ENCODE data around the gene RNASE8.

DNA sequence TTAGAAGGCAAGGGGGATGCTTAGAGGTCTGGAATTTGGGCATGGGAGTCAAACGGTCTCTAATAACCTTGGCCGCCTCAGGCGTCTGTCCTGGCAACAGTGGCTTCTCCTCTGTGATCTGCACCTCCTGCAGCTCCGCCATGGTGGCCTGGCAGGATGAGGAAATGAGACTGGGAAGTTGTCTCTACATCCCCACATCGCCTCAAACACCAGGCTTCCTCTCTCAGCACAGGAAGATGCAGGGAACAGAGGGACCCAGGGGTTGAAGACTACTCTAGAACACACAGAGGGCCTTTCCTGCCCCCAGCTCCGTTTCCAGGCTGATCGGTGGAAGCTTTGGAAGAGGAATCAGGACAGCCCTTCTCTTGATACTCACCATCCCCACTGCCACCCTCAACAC lies 34.4 kb upstream of the RNASE8 start:
- TF ChIP-seq, protein P1, sequence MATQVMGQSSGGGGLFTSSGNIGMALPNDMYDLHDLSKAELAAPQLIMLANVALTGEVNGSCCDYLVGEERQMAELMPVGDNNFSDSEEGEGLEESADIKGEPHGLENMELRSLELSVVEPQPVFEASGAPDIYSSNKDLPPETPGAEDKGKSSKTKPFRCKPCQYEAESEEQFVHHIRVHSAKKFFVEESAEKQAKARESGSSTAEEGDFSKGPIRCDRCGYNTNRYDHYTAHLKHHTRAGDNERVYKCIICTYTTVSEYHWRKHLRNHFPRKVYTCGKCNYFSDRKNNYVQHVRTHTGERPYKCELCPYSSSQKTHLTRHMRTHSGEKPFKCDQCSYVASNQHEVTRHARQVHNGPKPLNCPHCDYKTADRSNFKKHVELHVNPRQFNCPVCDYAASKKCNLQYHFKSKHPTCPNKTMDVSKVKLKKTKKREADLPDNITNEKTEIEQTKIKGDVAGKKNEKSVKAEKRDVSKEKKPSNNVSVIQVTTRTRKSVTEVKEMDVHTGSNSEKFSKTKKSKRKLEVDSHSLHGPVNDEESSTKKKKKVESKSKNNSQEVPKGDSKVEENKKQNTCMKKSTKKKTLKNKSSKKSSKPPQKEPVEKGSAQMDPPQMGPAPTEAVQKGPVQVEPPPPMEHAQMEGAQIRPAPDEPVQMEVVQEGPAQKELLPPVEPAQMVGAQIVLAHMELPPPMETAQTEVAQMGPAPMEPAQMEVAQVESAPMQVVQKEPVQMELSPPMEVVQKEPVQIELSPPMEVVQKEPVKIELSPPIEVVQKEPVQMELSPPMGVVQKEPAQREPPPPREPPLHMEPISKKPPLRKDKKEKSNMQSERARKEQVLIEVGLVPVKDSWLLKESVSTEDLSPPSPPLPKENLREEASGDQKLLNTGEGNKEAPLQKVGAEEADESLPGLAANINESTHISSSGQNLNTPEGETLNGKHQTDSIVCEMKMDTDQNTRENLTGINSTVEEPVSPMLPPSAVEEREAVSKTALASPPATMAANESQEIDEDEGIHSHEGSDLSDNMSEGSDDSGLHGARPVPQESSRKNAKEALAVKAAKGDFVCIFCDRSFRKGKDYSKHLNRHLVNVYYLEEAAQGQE (IDR thresholded peaks at IDR 0.05; ENCODE audit: insufficient read depth in 1 of 2, low read depth in 2 of 2, low read length in 1 of 2): no peak
- TF ChIP-seq, protein P2, sequence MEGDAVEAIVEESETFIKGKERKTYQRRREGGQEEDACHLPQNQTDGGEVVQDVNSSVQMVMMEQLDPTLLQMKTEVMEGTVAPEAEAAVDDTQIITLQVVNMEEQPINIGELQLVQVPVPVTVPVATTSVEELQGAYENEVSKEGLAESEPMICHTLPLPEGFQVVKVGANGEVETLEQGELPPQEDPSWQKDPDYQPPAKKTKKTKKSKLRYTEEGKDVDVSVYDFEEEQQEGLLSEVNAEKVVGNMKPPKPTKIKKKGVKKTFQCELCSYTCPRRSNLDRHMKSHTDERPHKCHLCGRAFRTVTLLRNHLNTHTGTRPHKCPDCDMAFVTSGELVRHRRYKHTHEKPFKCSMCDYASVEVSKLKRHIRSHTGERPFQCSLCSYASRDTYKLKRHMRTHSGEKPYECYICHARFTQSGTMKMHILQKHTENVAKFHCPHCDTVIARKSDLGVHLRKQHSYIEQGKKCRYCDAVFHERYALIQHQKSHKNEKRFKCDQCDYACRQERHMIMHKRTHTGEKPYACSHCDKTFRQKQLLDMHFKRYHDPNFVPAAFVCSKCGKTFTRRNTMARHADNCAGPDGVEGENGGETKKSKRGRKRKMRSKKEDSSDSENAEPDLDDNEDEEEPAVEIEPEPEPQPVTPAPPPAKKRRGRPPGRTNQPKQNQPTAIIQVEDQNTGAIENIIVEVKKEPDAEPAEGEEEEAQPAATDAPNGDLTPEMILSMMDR (IDR thresholded peaks at IDR 0.05): no peak
- TF ChIP-seq POLR2AphosphoS5 (IDR thresholded peaks at IDR 0.05; ENCODE audit: low read depth, low read length) (no peak), SIN3A (IDR thresholded peaks at IDR 0.05; ENCODE audit: borderline replicate concordance, insufficient read depth, low read depth, low read length) (no peak)

Data from Panc1 (cell line).